Upper lobe of left lung (tissue), 4 donors: Measurements from ENCODE around the gene BRCA1.

Experiments
- CTCF ChIP-seq, 6 experiments: fragments of 450-650 bp in 4 of 6; fragments of 200-600 bp in 2 of 6; sonication (generic) in 2 of 6; IDR thresholded peaks; one replicate each; pipeline ENCODE4 v1.5.1; 2016 to 2019; ENCODE audit warnings: antibody characterized with exemption in 6 of 6
- POLR2AphosphoS5 ChIP-seq, 2 donors: sonication (generic); formaldehyde crosslinking; IDR thresholded peaks; one replicate each; pipeline ENCODE4 v1.5.1; 2017; ENCODE audit warnings: antibody characterized with exemption in 2 of 2

GRCh38 chr17:43025290-43025657, 99.9 kb downstream of the BRCA1 start:
- no peak for TF ChIP-seq CTCF (IDR thresholded peaks at IDR 0.05)
- no peak for TF ChIP-seq POLR2AphosphoS5 (IDR thresholded peaks at IDR 0.05)
